Measurements from ENCODE around the gene IMP4. TPM values are rescaled to one million over a fixed set of nuclear protein-coding genes. Genes with fewer than 3 reads are reported as not detected.

IMP4 gene
- total and polyA plus RNA-seq, 10 of the 15 experiments (the other 5 are each of a cell fraction or from before 2014, with no cell fraction given): 41.4 to 242 (median 166) TPM

DNA sequence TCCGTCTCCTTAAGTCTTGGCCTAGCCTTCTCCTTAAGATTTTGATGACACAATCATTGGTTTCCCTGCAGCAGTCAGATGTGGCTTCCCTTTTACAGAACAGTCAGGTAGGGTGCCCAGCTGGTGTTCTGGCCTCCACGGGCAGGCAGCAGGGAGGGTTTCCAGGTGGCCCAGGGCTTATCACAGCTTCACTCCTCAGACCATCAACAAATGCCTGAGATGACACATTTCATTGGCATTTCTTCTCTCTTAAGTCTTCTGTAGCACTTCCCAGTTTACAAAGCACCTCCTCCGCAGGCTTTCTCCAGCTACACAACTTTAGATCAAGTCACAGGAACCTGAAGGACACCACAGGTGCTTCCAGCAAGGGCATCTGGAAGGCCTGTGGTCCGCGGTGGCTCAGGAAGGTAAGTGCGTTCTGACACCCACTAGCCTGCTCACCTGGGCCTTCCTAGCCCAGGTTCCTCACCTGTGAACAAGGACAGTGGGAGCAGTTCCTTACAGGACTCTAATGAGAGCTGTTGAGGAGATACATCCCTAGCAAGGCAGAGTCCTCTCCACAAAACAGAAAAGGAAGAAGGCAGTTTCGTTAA is 50.7 kb downstream of the IMP4 start (continued):
- TF ChIP-seq, protein P1, sequence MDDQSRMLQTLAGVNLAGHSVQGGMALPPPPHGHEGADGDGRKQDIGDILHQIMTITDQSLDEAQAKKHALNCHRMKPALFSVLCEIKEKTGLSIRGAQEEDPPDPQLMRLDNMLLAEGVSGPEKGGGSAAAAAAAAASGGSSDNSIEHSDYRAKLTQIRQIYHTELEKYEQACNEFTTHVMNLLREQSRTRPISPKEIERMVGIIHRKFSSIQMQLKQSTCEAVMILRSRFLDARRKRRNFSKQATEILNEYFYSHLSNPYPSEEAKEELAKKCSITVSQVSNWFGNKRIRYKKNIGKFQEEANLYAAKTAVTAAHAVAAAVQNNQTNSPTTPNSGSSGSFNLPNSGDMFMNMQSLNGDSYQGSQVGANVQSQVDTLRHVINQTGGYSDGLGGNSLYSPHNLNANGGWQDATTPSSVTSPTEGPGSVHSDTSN (IDR thresholded peaks at IDR 0.05; ENCODE audit: insufficient replicate concordance, low read depth, low read length): no peak

Small RNAs within 50 kb of the gene (small RNA-seq; reads per million reads assigned to genes)
- gene AC132479.1: not detected

Other genes starting within 250 kb of the IMP4 start
Only the 7 nearest of the 8 such genes appear.
- gene CCDC74B, start 197.8 kb upstream of the IMP4 start, total RNA-seq (2014; rRNA removed): 15.3 and 17.9 TPM in 2 replicates
- 6.1 and 7.2 TPM in 2 replicates for gene CCDC74B, start 197.8 kb upstream of the IMP4 start, total RNA-seq (2014; rRNA removed; fragmentation: Illumina TruSeq; extraction: Trizol)
- gene CCDC74B, start 197.8 kb upstream of the IMP4 start, total RNA-seq (2021): 14.4 and 15.3 TPM in 2 replicates
- gene CCDC74B, start 197.8 kb upstream of the IMP4 start, polyA plus RNA-seq (2011; rRNA removed): 8.9 and 10.7 TPM in 2 replicates
- 2.2 and 6.5 TPM in 2 replicates for gene CCDC74B, start 197.8 kb upstream of the IMP4 start, polyA plus RNA-seq (2014; fragmentation: Illumina TruSeq; extraction: Trizol)
- 1 to 10 TPM in 1 of 2 experiments, under 1 TPM in 1; 0.52 to 2.9 TPM for gene CCDC74B, start 197.8 kb upstream of the IMP4 start, polyA plus RNA-seq (2014; fragmentation: Nextera tagmentation; extraction: Ambion mirVana)
- 21.2 and 26.2 TPM in 2 replicates for gene CCDC74B, start 197.8 kb upstream of the IMP4 start, polyA plus RNA-seq (2014; rRNA removed)
- 10 to 100 TPM in 1 of 2 experiments, 1 to 10 TPM in 1; 8.8 to 11.3 TPM for gene CCDC74B, start 197.8 kb upstream of the IMP4 start, polyA plus RNA-seq (2016; fragmentation: Nextera tagmentation; extraction: Ambion mirVana)
- gene SMPD4, start 161.3 kb upstream of the IMP4 start, total RNA-seq (2014; rRNA removed): 36.1 and 45.9 TPM in 2 replicates
- 23.7 and 27.1 TPM in 2 replicates for gene SMPD4, start 161.3 kb upstream of the IMP4 start, total RNA-seq (2014; rRNA removed; fragmentation: Illumina TruSeq; extraction: Trizol)
- 78.2 and 79.5 TPM in 2 replicates for gene SMPD4, start 161.3 kb upstream of the IMP4 start, total RNA-seq (2021)
- 13.7 and 26.0 TPM in 2 replicates for gene SMPD4, start 161.3 kb upstream of the IMP4 start, polyA plus RNA-seq (2011; rRNA removed)
- gene SMPD4, start 161.3 kb upstream of the IMP4 start, polyA plus RNA-seq (2014; fragmentation: Illumina TruSeq; extraction: Trizol): 23.4 and 45.4 TPM in 2 replicates
- gene SMPD4, start 161.3 kb upstream of the IMP4 start, polyA plus RNA-seq (2014; fragmentation: Nextera tagmentation; extraction: Ambion mirVana): 10 to 100 TPM in 1 of 2 experiments, 1 to 10 TPM in 1; 5.0 to 10.4 TPM
- 60.4 and 62.8 TPM in 2 replicates for gene SMPD4, start 161.3 kb upstream of the IMP4 start, polyA plus RNA-seq (2014; rRNA removed)
- 10 to 100 TPM; 79.0 to 82.0 TPM for gene SMPD4, start 161.3 kb upstream of the IMP4 start, polyA plus RNA-seq (2016; fragmentation: Nextera tagmentation; extraction: Ambion mirVana)
- 321 and 369 TPM in 2 replicates for gene MZT2B, start 160.6 kb upstream of the IMP4 start, total RNA-seq (2014; rRNA removed)
- 45.7 and 51.5 TPM in 2 replicates for gene MZT2B, start 160.6 kb upstream of the IMP4 start, total RNA-seq (2014; rRNA removed; fragmentation: Illumina TruSeq; extraction: Trizol)
- 399 and 409 TPM in 2 replicates for gene MZT2B, start 160.6 kb upstream of the IMP4 start, total RNA-seq (2021)
- 60.4 and 104 TPM in 2 replicates for gene MZT2B, start 160.6 kb upstream of the IMP4 start, polyA plus RNA-seq (2011; rRNA removed)
- gene MZT2B, start 160.6 kb upstream of the IMP4 start, polyA plus RNA-seq (2014; fragmentation: Illumina TruSeq; extraction: Trizol): 7.2 TPM in 1 of 2 replicates, not detected in the other
- gene MZT2B, start 160.6 kb upstream of the IMP4 start, polyA plus RNA-seq (2014; fragmentation: Nextera tagmentation; extraction: Ambion mirVana): 10 to 100 TPM in 1 of 2 experiments, 1 to 10 TPM in 1; 6.3 to 20.4 TPM
- 292 and 388 TPM in 2 replicates for gene MZT2B, start 160.6 kb upstream of the IMP4 start, polyA plus RNA-seq (2014; rRNA removed)
- gene MZT2B, start 160.6 kb upstream of the IMP4 start, polyA plus RNA-seq (2016; fragmentation: Nextera tagmentation; extraction: Ambion mirVana): 100 to 1,000 TPM; 294 to 320 TPM
- not detected in 2 replicates for gene TUBA3E, start 144.5 kb upstream of the IMP4 start, total RNA-seq (2014; rRNA removed)
- not detected in 2 replicates for gene TUBA3E, start 144.5 kb upstream of the IMP4 start, total RNA-seq (2014; rRNA removed; fragmentation: Illumina TruSeq; extraction: Trizol)
- gene TUBA3E, start 144.5 kb upstream of the IMP4 start, total RNA-seq (2021): not detected in 2 replicates
- not detected in 2 replicates for gene TUBA3E, start 144.5 kb upstream of the IMP4 start, polyA plus RNA-seq (2011; rRNA removed)
- not detected in 2 replicates for gene TUBA3E, start 144.5 kb upstream of the IMP4 start, polyA plus RNA-seq (2014; fragmentation: Illumina TruSeq; extraction: Trizol)
- gene TUBA3E, start 144.5 kb upstream of the IMP4 start, polyA plus RNA-seq (2014; fragmentation: Nextera tagmentation; extraction: Ambion mirVana): not detected
- gene TUBA3E, start 144.5 kb upstream of the IMP4 start, polyA plus RNA-seq (2014; rRNA removed): not detected in 2 replicates
- gene TUBA3E, start 144.5 kb upstream of the IMP4 start, polyA plus RNA-seq (2016; fragmentation: Nextera tagmentation; extraction: Ambion mirVana): not detected
- gene PTPN18, start 13.2 kb downstream of the IMP4 start, total RNA-seq (2014; rRNA removed): 31.4 and 36.9 TPM in 2 replicates
- 38.5 and 39.8 TPM in 2 replicates for gene PTPN18, start 13.2 kb downstream of the IMP4 start, total RNA-seq (2014; rRNA removed; fragmentation: Illumina TruSeq; extraction: Trizol)
- 41.9 and 43.1 TPM in 2 replicates for gene PTPN18, start 13.2 kb downstream of the IMP4 start, total RNA-seq (2021)
- gene PTPN18, start 13.2 kb downstream of the IMP4 start, polyA plus RNA-seq (2011; rRNA removed): 29.3 and 47.0 TPM in 2 replicates
- gene PTPN18, start 13.2 kb downstream of the IMP4 start, polyA plus RNA-seq (2014; fragmentation: Illumina TruSeq; extraction: Trizol): 89.9 and 99.8 TPM in 2 replicates
- gene PTPN18, start 13.2 kb downstream of the IMP4 start, polyA plus RNA-seq (2014; fragmentation: Nextera tagmentation; extraction: Ambion mirVana): 10 to 100 TPM; 14.8 to 17.5 TPM
- gene PTPN18, start 13.2 kb downstream of the IMP4 start, polyA plus RNA-seq (2014; rRNA removed): 58.4 and 58.8 TPM in 2 replicates
- 10 to 100 TPM; 43.7 to 45.6 TPM for gene PTPN18, start 13.2 kb downstream of the IMP4 start, polyA plus RNA-seq (2016; fragmentation: Nextera tagmentation; extraction: Ambion mirVana)
- 0.05 and 0.06 TPM in 2 replicates for gene POTEI, start 166.4 kb downstream of the IMP4 start, total RNA-seq (2014; rRNA removed)
- gene POTEI, start 166.4 kb downstream of the IMP4 start, total RNA-seq (2014; rRNA removed; fragmentation: Illumina TruSeq; extraction: Trizol): 0.04 and 0.14 TPM in 2 replicates
- 0.11 and 0.13 TPM in 2 replicates for gene POTEI, start 166.4 kb downstream of the IMP4 start, total RNA-seq (2021)
- not detected in 2 replicates for gene POTEI, start 166.4 kb downstream of the IMP4 start, polyA plus RNA-seq (2011; rRNA removed)
- 0.12 and 0.16 TPM in 2 replicates for gene POTEI, start 166.4 kb downstream of the IMP4 start, polyA plus RNA-seq (2014; fragmentation: Illumina TruSeq; extraction: Trizol)
- not detected for gene POTEI, start 166.4 kb downstream of the IMP4 start, polyA plus RNA-seq (2014; fragmentation: Nextera tagmentation; extraction: Ambion mirVana)
- gene POTEI, start 166.4 kb downstream of the IMP4 start, polyA plus RNA-seq (2014; rRNA removed): 0.12 TPM in 1 of 2 replicates, not detected in the other
- under 1 TPM; 0.03 to 0.05 TPM for gene POTEI, start 166.4 kb downstream of the IMP4 start, polyA plus RNA-seq (2016; fragmentation: Nextera tagmentation; extraction: Ambion mirVana)
- not detected in 2 replicates for gene CFC1B, start 178.3 kb downstream of the IMP4 start, total RNA-seq (2014; rRNA removed)
- gene CFC1B, start 178.3 kb downstream of the IMP4 start, total RNA-seq (2014; rRNA removed; fragmentation: Illumina TruSeq; extraction: Trizol): not detected in 2 replicates
- not detected in 2 replicates for gene CFC1B, start 178.3 kb downstream of the IMP4 start, total RNA-seq (2021)
- not detected in 2 replicates for gene CFC1B, start 178.3 kb downstream of the IMP4 start, polyA plus RNA-seq (2011; rRNA removed)
- not detected in 2 replicates for gene CFC1B, start 178.3 kb downstream of the IMP4 start, polyA plus RNA-seq (2014; fragmentation: Illumina TruSeq; extraction: Trizol)
- not detected for gene CFC1B, start 178.3 kb downstream of the IMP4 start, polyA plus RNA-seq (2014; fragmentation: Nextera tagmentation; extraction: Ambion mirVana)
- not detected in 2 replicates for gene CFC1B, start 178.3 kb downstream of the IMP4 start, polyA plus RNA-seq (2014; rRNA removed)
- gene CFC1B, start 178.3 kb downstream of the IMP4 start, polyA plus RNA-seq (2016; fragmentation: Nextera tagmentation; extraction: Ambion mirVana): not detected

Measured in GM12878 (cell line).